Measurements from ENCODE around the gene ADAMTSL1. TPM values are rescaled to one million over a fixed set of nuclear protein-coding genes. Genes with fewer than 3 reads are reported as not detected.

ADAMTSL1 gene
- total and polyA plus RNA-seq, 2 donors from 2014 or later, result 3.0 to 27.3 TPM

DNA sequence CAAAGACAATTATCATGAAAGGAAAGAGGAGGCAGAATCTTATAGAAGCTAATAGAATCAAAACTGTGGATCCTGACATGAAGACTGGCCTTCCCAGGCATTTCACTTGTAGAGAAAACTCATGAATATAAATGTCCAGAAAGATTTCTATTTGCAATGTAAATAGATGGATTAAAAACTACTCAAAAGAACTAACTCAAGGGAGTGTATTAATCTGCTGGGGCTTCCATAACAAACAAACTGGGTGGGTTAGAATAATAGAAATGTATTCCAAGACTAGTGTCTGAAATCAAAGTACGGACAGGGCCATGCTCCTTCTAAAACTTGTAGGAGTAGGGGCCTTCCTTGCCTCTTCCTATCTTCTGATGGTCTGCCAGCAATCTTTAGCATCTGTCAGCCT lies 267.4 kb downstream of the ADAMTSL1 start:
- H3K27ac ChIP-seq (ENCODE audit: low read depth in 2 of 2, low read length in 2 of 2), result no peak overlapping the region
- H3K36me3 ChIP-seq (ENCODE audit: control insufficient read depth in 2 of 3, insufficient read depth in 3 of 3, low read length in 3 of 3), result no peaks in the 10 kb centered on the region
- TF ChIP-seq, protein P1, sequence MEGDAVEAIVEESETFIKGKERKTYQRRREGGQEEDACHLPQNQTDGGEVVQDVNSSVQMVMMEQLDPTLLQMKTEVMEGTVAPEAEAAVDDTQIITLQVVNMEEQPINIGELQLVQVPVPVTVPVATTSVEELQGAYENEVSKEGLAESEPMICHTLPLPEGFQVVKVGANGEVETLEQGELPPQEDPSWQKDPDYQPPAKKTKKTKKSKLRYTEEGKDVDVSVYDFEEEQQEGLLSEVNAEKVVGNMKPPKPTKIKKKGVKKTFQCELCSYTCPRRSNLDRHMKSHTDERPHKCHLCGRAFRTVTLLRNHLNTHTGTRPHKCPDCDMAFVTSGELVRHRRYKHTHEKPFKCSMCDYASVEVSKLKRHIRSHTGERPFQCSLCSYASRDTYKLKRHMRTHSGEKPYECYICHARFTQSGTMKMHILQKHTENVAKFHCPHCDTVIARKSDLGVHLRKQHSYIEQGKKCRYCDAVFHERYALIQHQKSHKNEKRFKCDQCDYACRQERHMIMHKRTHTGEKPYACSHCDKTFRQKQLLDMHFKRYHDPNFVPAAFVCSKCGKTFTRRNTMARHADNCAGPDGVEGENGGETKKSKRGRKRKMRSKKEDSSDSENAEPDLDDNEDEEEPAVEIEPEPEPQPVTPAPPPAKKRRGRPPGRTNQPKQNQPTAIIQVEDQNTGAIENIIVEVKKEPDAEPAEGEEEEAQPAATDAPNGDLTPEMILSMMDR (IDR thresholded peaks at IDR 0.05; ENCODE audit: borderline replicate concordance, extremely low read depth, insufficient read depth), result no peak
- no peaks in the 10 kb centered on the region for H3K9me3 ChIP-seq (ENCODE audit: control insufficient read depth in 2 of 3, insufficient read depth in 1 of 3, low read length in 3 of 3)
- intact Hi-C loops (cut with DNase I), result no loop called here
- DNase-seq (no peak), FAIRE-seq (no peak)
- H3K27me3 ChIP-seq (ENCODE audit: control insufficient read depth, insufficient read depth, low read length), result no peaks in the 10 kb centered on the region
- no peak overlapping the region for H3K4me3 ChIP-seq (ENCODE audit: low read length in 3 of 3)
- H3K4me1 ChIP-seq (ENCODE audit: control insufficient read depth in 2 of 3, insufficient read depth in 2 of 3, low read depth in 1 of 3, low read length in 3 of 3), result no peaks in the 10 kb centered on the region
- no peak overlapping the region for H3K9ac ChIP-seq (ENCODE audit: low read length in 3 of 3)

DNA sequence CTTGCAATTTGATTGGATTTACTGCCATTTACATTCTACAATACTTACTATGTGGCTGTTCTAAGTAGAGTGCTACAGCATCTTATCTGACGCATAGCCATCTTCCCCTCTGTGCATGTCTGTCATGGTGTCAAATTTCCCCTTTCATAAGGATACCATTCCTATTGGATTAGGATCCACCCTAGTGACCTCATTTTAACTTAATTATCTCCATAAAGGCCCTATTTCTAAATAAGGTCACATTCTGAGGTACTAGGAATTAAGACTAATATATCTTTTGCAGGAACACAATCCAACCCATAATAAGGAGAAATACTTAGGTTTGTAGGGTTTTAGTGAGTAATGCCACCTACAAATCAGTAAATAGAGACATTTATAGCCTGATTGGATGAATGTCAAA lies 268.0 kb downstream of the ADAMTSL1 start:
- no peak overlapping the region for H3K9ac ChIP-seq (ENCODE audit: low read length in 3 of 3)
- H3K4me1 ChIP-seq (ENCODE audit: control insufficient read depth in 2 of 3, insufficient read depth in 2 of 3, low read depth in 1 of 3, low read length in 3 of 3), result no peaks in the 10 kb centered on the region
- H3K27me3 ChIP-seq (ENCODE audit: control insufficient read depth, insufficient read depth, low read length), result no peaks in the 10 kb centered on the region
- intact Hi-C loops (cut with DNase I), result no loop called here
- no peak overlapping the region for H3K4me3 ChIP-seq (ENCODE audit: low read length in 3 of 3)
- no peak overlapping the region for H3K27ac ChIP-seq (ENCODE audit: low read depth in 2 of 2, low read length in 2 of 2)
- no peak for FAIRE-seq
- DNase-seq, result no peak
- no peaks in the 10 kb centered on the region for H3K9me3 ChIP-seq (ENCODE audit: control insufficient read depth in 2 of 3, insufficient read depth in 1 of 3, low read length in 3 of 3)
- no peaks in the 10 kb centered on the region for H3K36me3 ChIP-seq (ENCODE audit: control insufficient read depth in 2 of 3, insufficient read depth in 3 of 3, low read length in 3 of 3)
- TF ChIP-seq, protein P1 (IDR thresholded peaks at IDR 0.05; ENCODE audit: borderline replicate concordance, extremely low read depth, insufficient read depth), result no peak

DNA sequence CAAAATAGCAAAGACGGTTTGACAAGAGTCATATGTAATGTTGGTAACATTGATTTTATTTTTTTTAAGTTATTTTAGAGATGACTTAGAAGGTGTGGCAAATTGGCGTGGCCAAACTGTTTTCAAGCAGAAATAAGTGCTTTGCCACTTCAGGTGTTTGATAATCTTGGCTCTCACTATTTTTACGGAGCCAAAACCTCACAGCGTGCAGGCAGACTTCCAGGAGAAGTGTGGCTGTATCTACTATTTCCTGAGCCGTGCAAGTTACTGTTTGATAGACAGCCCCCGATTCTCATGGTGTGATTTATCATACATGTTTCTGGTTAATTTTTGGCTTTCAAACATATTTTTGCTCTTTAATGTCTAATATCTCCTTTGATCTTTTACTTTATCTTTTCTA lies 269.5 kb downstream of the ADAMTSL1 start:
- TF ChIP-seq, protein P1 (IDR thresholded peaks at IDR 0.05; ENCODE audit: borderline replicate concordance, extremely low read depth, insufficient read depth), result no peak
- no peak overlapping the region for H3K9ac ChIP-seq (ENCODE audit: low read length in 3 of 3)
- intact Hi-C loops (cut with DNase I), result no loop called here
- no peak overlapping the region for H3K27ac ChIP-seq (ENCODE audit: low read depth in 2 of 2, low read length in 2 of 2)
- no peak overlapping the region for H3K4me3 ChIP-seq (ENCODE audit: low read length in 3 of 3)
- no peaks in the 10 kb centered on the region for H3K36me3 ChIP-seq (ENCODE audit: control insufficient read depth in 2 of 3, insufficient read depth in 3 of 3, low read length in 3 of 3)
- no peaks in the 10 kb centered on the region for H3K9me3 ChIP-seq (ENCODE audit: control insufficient read depth in 2 of 3, insufficient read depth in 1 of 3, low read length in 3 of 3)
- no peak for DNase-seq
- H3K4me1 ChIP-seq (ENCODE audit: control insufficient read depth in 2 of 3, insufficient read depth in 2 of 3, low read depth in 1 of 3, low read length in 3 of 3), result peaks cover 0 to 10% (median 8%) of the 10 kb centered on the region in 3 donors
- no peak for FAIRE-seq
- no peaks in the 10 kb centered on the region for H3K27me3 ChIP-seq (ENCODE audit: control insufficient read depth, insufficient read depth, low read length)

DNA sequence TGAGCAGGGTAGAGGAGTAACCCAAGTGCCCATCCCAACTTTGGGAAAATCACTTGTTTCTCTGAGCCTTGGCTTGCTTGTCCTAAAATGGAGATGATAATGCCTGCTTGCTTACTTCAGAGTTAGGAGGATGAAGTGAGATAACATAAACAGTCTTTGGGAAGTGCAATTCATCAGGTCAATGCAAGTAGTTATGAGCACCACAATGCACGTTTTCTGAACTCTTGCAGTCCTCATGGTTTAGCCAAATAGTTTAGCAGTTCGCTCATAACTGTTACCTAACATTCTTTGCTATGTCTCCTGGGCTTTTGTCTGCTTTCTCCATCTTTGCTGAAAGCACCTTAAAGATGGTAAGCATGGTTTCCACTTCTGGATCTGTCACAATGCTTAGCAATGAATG lies 270.0 kb downstream of the ADAMTSL1 start:
- DNase-seq, result no peak
- no peaks in the 10 kb centered on the region for H3K27me3 ChIP-seq (ENCODE audit: control insufficient read depth, insufficient read depth, low read length)
- H3K4me1 ChIP-seq (ENCODE audit: control insufficient read depth in 2 of 3, insufficient read depth in 2 of 3, low read depth in 1 of 3, low read length in 3 of 3), result peaks cover 0 to 10% (median 8%) of the 10 kb centered on the region in 3 donors
- no peak overlapping the region for H3K27ac ChIP-seq (ENCODE audit: low read depth in 2 of 2, low read length in 2 of 2)
- H3K9ac ChIP-seq (ENCODE audit: low read length in 3 of 3), result no peak overlapping the region
- intact Hi-C loops (cut with DNase I), result no loop called here
- no peaks in the 10 kb centered on the region for H3K9me3 ChIP-seq (ENCODE audit: control insufficient read depth in 2 of 3, insufficient read depth in 1 of 3, low read length in 3 of 3)
- no peak for FAIRE-seq
- TF ChIP-seq, protein P1 (IDR thresholded peaks at IDR 0.05; ENCODE audit: borderline replicate concordance, extremely low read depth, insufficient read depth), result no peak
- no peak overlapping the region for H3K4me3 ChIP-seq (ENCODE audit: low read length in 3 of 3)
- H3K36me3 ChIP-seq (ENCODE audit: control insufficient read depth in 2 of 3, insufficient read depth in 3 of 3, low read length in 3 of 3), result no peaks in the 10 kb centered on the region
